ENCODE data around the gene CDH24. TPM values are rescaled to one million over a fixed set of nuclear protein-coding genes. Genes with fewer than 3 reads are reported as not detected.
A peak's percentile ranks its signal among the peaks of the same experiment; 100 is the strongest.

CDH24 gene
- total RNA-seq, 1 donor from 2014 or later = 3.7 TPM

DNA sequence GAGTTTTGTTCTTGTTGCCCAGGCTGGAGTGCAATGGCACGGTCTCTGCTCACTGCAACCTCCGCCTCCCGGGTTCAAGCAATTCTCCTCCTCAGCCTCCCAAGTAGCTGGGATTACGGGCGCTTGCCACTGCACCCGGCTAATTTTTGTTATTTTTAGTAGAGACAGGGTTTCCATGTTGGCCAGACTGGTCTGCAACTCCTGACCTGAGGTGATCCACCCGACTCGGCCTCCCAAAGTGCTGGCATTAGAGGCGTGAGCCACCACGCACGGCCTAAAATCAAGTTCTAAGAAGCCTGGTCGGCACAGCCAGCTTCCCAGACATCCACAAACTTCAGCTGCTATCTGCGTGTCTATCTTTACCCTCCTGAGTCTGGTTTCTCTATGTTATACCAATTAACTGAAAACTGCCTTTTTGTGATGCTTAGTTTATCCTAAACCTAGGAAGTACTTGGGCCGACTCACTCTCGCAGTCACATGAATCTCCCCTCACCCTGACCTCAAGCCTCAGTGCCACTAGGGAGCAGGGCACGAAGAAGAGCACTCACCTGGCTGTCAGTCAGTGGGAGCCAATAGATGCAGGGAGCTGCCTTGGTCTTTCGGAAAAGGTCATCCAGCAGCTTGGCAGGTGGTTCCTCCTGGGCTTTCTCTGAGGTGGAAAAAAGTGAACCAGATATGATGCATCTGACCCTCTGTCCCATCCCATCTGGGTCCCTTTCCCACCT is 3.4 kb upstream of the CDH24 start:
- DNase-seq (ENCODE audit: low spot score) = no peak

DNA sequence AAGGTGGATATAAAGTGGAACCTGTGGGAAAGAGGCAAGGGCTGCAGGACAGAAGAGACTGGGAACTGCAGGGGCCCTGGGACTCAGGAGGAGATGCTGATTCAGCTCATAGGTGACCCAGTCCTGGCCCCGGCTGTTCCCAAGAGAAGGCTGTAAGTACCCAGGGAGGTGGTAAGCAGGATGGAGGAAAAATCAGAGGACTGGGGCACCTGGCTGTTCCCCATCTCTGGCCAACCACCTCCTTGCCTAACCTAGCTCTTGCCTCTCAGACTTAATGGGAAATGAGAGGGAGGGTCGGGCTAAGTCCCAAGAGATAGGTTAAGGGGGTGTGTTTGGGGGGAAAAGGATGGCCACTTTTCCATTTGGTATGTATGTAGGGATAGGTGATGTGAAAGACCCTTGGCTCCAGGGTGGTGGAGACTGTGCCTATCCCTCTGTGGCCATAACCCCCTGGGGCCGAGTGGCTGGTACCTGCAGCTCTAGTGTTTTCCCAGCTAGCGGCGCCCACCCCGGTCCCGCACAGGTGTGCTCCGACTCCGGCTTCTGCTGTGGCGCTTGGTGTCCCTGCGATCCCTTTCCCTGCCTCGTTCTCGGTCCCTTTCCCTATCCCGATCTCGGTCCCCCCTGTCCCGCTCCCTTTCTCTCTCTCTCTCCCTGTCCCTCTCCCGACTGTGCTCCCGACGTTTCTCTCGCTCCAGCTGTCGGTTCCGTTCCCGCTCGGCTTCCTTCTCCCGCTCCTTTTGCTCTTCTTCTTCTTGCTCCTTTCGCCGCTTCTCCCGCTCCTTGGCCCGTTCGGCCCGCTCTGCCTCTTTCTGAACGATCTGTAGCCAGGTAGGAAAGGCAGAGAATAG is 1.6 kb upstream of the CDH24 start:
- DNase-seq (ENCODE audit: low spot score) = no peak

DNA sequence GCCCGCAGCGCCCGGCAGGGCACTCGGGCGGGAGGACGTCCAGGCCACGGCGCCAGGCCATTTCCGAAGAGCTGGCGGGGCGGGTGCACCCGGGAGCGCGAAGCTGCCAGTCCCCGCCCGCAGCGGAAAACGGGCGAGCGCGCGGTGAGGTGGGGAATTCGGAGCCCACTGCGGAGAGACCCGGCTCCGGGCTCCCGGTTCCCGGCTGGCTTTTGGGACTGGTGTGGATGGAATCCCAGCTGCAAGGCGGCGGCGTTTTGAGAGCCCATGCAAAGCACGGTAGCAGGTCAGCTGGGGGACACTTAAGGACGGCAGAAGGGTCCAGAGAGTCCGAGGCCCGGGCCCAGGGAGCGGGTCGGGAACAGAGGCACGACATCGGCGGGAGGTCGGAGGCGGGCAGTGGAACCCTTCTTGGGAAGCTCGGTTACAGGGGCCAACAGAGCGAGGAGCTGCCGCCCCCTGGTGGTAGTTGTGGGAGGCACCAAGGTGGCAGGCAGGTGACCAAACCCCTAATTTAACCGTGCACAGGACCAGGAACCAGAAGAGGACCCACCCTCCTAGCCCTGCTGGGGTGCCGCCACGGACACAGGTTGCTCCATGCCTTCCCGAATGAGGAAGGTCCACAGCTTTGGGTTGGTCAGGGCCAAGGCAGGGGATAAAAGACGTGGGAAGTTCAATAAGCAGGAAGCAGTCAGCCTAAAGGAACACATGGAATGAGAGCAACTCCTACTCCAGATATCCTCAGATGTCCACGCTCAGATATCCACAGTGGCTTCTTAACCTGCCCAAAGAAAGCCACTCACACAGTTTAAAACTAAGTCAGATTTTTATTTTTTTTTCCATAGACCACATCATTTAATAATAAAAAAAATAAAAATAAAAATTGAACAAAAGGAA is 685 bp upstream of the CDH24 start:
- peak; percentile 92 for DNase-seq (ENCODE audit: low spot score)

DNA sequence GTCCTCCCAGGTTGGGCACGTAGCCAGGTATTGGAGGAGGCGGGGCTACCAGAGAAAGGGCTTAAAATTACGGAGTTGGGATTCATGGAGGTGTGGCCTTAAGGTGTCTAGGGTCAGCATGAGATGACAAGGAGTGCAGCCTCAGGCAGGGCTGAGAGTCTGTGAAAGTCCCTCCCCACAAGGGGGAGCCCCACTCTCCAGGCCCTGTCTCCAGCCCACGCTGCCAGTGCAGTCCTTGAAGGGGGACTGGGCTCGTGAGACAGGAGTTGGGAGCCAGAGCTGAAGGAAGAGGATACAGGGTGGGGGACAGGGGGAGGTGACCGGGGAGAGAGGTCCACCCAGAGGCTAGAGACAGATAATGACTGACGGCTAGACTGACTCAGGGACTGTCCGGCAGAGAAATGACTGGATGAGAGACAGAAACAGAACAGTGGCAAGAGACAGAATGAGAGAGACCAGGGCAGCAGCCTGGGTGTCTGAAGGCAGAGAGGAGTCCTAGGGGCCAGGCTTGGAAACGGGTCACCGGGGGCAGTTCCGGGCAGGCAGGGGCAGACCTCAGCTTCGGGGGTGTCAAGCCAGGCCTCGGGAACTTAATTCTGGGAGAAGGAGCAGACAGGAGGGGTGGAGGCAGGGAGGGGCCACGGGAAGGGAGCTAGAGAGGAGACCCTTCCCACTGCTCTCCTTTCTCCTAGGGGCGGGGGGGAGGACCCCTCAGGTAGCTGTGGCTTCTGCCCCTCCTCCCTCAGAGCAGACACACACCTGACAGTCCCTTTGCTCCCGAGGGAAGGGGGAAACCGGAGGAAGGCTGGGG is 970 bp downstream of the CDH24 start:
- DNase-seq (ENCODE audit: low spot score) = no peak

DNA sequence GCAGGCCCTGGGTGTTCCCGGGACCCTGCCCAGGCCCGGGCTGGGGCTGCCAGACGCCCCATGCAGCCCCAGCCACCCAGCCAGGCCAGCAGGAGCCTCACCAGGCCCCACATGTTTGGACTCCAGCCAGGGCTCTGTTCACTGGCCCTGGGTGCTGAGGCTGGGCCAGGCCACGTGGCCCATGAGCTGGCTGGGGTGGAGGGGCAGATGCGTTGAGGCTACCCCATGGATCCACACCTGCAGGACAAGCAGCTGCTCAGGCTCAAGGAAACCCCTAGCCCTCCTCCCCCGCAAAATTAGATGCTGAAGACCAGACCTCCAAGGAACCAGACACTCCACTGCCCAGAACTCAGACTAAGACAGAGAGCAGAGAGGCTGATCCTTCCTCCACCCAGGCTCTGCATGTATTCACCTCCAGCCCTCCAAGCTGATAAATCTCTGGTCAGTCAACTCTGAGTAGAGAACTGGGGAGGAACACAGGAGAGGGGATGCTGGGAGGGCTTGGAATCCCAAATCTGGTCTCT is 1.6 kb downstream of the CDH24 start:
- no peak for DNase-seq (ENCODE audit: low spot score)

DNA sequence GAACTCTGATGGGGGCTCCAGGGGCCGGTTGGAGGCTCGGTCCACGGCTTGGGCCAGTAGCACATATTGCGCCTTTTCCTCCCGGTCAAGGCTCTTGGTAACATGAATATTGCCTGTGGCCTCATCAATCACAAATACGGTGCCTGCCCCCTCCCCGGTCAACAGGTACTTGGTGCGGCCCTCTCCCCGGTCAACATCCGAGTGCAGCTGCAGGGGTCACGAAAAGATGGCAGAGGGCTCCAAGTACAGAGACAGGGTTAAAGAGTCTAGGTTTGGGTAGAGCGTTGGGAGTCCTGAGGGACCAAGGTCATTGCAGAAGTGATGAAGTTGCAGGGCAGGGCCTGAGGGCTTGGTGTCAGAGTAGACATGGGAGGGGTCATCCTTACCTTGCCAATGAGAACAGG is 2.2 kb downstream of the CDH24 start:
- DNase-seq (ENCODE audit: low spot score) = no peak

DNA sequence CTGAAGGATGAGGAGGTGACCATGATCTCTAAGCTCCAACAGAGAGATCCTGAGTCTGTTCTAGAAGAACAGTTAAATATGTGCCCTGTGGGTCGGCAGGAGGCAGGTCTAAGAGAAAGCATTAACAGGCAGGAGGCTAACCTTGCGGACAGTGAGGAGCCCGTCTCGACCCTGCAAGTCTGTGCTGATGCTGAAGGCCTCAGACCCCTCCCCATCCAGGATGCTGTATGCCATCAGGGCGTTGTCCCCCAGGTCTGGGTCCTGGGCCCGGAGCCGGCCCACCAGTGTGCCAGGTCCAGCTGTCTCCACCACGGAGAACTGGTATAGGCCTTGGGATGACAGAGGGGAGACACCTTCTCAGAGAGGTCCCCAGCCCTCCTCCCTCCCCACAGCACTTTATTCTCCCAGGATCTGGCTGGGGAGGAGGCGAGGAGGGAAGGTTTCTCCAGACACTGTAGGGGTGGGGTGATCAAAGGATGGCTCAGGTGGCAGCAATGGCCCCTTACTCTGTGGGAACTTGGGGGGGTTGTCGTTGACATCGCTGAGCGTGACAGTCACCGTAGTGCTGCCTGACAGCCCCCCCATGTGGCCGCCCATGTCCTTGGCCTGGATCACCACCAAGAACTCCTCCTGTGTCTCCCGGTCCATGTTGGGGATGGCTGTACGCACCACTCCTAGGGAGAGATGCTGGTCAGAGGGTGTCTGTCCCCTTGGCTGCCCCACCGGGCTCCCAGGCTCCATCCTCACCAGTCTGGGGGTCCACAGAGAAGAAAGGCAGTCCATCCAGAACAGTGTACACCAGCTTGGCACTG is 3.1 kb downstream of the CDH24 start:
- no peak for DNase-seq (ENCODE audit: low spot score)

DNA sequence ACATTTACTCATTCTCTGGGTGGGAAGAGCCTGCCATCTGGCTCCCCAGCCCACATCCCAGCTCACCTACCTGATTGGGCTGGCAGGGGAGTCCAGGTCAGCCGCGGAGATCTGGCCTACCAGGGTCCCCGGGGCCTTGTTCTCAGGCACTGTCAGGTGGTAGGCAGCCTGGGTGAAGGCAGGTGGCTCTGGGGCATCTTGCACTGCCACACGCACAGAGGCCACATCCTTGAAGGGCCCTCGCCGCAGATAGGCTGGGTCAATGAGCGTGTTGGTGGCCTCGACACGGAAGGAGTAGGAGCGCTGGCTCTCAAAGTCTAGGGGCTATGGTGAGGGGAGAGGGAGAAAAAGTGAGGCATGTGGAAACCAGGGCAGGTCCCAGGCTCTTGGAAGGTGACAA is 3.9 kb downstream of the CDH24 start:
- no peak for DNase-seq (ENCODE audit: low spot score)

DNA sequence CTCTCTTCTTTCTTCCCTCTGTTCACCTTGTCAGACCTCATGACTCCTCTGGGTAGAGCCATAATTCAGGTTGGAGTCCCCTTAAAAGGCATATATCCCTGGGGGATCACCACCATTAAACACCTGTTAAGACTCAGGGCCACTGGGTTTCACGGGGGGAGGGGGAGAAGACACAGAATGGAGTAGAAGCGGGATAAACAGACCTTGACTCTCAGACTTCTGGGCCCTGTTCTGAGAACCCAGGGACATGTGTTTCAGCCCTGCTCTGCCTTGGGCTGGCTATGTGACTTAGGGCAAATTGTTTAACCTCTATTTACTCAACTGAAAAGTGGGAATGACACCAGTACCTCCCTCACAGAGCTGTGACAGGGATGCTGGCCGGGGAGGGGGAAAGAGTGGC is 4.6 kb downstream of the CDH24 start:
- no peak for DNase-seq (ENCODE audit: low spot score)

DNA sequence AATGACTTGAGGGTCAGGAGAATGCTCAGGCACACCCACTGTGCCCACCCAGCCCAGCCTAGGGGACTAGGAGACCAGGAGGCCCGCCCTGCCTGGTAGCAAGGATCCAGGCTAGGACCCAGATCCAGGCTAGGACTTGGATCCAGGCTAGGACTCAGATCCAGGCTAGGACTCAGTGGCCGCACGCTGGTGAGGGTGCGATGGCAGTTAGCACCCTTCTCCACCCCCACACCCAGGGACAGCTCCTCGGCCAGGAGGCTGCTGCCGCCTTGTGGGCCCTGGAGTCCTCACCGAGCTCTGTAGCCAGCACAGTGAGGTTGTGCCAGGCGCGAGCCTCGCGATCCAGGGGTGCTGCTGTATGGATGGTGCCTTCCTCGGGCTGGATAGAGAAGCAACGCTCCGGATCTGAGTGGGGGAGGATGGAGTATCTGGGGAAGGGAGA is 5.1 kb downstream of the CDH24 start:
- DNase-seq (ENCODE audit: low spot score) = no peak

DNA sequence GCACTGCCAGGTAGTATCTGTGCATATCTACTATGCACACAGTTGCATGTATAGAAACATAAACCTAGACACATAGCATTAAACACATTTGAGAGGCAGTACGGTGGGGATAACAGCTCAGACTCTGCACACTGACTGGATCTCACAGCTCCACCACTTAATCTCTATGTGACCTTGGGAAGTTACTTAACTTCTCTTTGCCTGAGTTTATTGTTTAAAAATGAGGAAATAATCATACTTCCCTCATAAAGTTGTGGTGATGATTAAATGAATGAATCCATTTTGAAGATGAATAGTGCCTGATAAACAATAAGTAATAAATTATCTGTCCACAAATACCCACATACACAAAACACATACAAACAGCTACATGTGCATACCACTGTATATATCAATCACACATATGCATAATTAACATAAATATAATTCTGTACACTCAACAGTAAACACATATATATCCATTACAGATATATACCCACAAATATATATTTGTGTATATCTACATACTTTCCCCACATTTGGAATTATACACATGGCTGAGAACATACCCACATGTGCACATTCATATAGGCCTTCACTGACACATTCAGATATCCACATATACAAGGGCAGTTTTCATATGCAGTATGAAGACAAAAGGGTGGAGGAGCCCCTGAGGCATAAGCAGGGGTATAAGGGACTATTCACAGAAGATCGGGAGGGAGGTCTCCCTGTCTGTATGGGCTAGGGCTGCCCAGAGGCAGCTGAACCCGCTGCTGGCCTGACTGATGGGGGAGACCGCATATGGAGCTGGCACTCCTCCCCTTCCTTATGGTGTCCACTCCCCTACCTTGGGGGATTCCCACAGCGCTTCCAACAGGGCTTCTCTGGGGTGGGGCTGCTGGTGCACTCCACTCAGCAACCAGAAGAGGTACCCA is 5.9 kb downstream of the CDH24 start:
- no peak for DNase-seq (ENCODE audit: low spot score)

DNA sequence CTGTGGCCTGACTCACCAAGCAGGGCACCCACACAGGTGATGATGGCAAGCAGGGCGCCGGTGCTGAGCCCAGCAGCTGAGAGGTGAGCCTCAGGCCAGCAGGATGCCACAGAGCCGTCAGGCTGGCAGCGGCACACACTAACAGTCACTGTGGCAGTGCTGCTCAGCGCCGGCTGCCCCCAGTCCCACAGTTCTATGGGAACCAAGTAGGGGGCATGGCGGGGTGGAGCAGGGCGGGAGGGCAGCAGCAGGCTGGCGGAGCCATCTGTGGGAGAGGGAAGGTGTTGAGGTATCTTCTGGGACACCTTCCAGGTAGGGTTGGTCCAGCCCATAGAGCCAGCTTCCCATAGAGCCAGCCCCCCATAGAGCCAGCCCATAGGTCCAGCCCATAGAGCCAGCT is 8.3 kb downstream of the CDH24 start:
- no peak for DNase-seq (ENCODE audit: low spot score)

DNA sequence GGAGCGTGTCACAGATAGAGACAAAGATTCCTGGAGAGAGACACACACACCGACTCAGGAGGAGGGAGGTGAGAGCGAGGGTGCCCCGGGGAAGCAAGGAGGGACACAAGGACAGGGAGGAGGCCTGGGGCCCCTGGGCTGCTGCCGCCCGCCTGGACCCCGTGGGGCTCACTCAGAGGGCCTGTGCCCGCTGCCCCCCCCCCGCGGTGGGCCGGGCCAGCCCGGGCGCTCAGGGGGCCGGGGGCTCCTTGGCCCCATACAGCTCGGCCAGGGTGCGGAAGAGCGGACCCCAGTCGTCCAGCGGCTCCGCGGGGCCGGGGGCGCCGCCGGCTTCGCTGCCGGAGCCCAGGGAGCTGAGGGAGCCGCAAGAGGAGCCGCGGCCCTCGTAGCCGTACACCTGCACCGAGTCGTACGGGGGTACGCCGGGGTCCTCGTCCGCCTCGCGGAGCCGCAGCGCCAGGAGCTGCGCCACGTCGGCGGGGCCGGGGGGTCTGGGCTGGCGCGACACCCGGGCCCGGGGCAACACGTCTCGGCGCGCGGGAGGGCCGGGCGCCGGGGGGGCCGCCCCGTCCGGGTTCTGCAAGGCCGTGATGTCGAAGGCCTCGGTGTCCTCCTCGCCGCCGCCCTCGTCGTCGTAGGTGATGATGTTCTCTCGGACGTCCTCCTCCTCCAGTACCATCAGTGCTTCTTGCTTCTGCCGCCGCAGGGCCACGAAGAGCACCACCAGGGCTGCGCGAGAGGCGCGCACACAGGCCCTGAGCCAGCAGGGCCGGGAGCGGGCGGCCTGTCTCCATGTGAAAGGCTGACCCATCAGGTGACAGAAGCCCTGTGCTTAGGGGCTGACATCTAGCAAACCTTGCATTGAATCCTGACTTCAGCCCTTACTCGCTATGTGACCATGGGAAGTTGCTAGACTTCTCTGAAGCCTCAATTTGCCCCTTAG is 9.3 kb downstream of the CDH24 start:
- DNase-seq (ENCODE audit: low spot score) = no peak

DNA sequence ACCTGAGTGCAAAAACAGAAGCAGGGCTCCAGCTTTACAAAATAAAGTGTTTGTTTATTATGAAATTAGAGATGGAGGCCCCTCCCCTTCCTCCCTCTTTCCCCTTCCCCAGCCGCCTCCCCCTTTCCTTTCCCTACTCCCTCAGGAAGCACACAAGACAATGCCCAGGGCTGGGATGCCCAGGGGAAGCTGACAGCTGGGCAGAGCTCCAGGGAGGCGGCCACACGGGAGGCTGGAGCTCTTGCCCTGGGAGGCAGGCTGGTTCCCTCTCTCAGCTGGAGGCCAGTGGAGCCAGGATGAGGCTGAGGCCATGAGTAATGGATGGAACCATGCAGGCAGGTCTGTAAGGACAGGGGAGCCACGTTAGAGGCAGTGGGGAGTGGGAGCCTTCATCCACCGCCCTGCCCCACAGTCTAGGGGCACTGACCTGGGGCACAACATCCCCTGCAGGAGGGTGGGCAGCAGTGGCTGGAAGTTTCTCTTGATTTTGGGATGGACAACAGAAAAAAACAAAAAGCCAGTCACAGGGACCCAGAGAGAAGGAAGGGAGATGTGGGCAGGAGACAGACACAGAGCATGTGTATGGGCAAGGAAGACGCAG is 10.2 kb downstream of the CDH24 start:
- DNase-seq (ENCODE audit: low spot score) = no peak

DNA sequence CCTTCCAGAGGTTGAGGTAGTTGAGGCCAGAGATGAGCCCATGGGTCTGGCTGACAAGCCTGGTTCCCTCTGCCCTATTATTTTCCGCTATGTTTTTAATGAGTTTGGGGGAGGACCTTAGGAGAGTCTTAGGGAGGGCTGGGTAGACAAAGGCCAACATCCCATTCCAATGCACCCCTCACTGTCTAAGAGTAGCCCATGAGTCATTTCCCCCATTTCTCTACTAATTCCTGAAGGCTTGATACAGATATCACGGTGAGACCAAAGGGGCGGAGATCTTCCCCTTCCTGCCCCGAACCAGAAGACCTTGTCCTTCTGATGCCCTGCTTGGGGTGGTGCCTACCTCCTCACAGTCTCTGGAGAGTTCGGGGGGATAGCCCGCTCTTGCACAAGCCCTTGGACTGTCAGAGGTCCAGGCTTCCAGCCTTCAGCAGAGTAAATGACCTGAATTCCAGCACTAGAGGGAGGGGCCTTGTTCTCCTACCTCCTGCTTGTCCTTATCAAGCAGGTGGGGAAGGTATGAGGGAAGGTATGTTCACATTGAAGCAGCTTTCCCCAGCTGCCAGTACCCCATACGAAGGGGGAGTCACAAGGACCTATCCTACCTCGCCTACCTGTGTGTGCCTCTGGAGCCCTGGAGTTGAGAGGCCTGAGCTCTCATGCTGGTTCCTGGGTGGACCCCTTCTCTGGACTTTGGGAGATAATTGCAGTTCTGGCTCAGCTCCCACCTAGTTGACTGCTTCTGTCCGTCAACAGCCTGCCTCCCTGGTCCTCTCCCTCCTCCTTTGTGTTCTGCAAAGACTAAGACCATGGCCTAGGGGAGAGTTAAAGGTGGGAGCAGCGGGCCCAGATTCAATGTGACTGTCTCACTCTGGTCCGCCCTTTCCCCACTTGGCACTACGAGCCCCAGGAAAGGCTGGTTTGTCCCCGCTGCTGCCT is 11.6 kb downstream of the CDH24 start:
- no peak for DNase-seq (ENCODE audit: low spot score)

DNA sequence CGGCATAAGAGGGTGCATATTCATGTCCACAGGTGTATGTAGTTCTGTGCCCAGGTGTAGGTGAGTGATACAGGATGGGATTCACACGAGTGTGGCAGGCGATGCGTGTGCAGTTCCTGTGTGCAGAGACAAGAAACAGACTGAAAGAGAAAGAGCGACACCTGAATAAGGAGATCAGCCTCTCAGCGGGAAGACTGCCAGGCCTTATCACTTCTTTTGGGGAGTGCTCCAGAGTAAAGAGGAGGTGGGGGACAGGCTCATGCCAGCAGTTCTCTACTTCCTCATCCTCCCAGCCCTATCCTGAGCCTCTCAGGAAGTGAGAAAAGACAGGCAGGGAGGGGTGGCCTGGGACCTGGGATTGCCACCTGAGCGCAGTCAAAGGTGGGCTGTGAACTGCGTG is 12.5 kb downstream of the CDH24 start:
- DNase-seq (ENCODE audit: low spot score) = no peak

Measured in ureter (tissue), 1 donor.